Neural crest cell (in vitro differentiated cells): ENCODE data around the gene ELN. TPM values are rescaled to one million over a fixed set of nuclear protein-coding genes. Genes with fewer than 3 reads are reported as not detected.

Experiments
- DNase-seq: peaks from one replicate; pipeline ENCODE4 v3.0.0; 2021; ENCODE audit warnings: low read depth, mixed read lengths, low spot score
- H3K27ac Mint-ChIP-seq: one replicate; pipeline ENCODE4 v1.8.0; 2021; ENCODE audit warnings: mild to moderate bottlenecking, mixed read lengths; ENCODE audit not compliant: unreplicated experiment
- H3K27me3 Mint-ChIP-seq: 2 replicates; pipeline ENCODE4 v1.8.0; 2021; ENCODE audit warnings: low read depth, mild to moderate bottlenecking, mixed read lengths
- H3K36me3 Mint-ChIP-seq: 2 replicates; pipeline ENCODE4 v1.8.0; 2021; ENCODE audit warnings: low read depth, mild to moderate bottlenecking, mixed read lengths
- H3K4me1 Mint-ChIP-seq: 2 replicates; pipeline ENCODE4 v1.8.0; 2021; ENCODE audit warnings: mixed read lengths
- H3K4me3 Mint-ChIP-seq: one replicate; pipeline ENCODE4 v1.8.0; 2021; ENCODE audit warnings: mild to moderate bottlenecking, mixed read lengths
- H3K9me3 Mint-ChIP-seq: 2 replicates; pipeline ENCODE4 v1.8.0; 2021; ENCODE audit warnings: mixed read lengths
- CTCF ChIP-seq: fragments of 200-600 bp; sonication (generic); conservative IDR thresholded peaks from 2 replicates; pipeline ENCODE4 v1.5.0; 2021; ENCODE audit warnings: antibody characterized with exemption, mild to moderate bottlenecking
- total RNA-seq: library from RNA; stranded (reverse); gene quantifications from 2 replicates; pipeline ENCODE4 v1.2.1, GENCODE V29; 2021

The ELN gene
- total RNA-seq, 1 donor from 2014 or later: 1.0 TPM

GRCh38 chr7:74019149-74019548 lies 8.8 kb upstream of the ELN start:
- Mint-ChIP-seq H3K36me3 (no peaks in the 10 kb centered on the region), H3K27me3 (peaks cover 13% of the 10 kb centered on the region), H3K4me1 (peaks cover 17% of the 10 kb centered on the region), H3K9me3 (no peaks in the 10 kb centered on the region), H3K4me3 (no peak overlapping the region), H3K27ac (no peak overlapping the region)
- no peak for DNase-seq
- no peak for TF ChIP-seq CTCF

- no peaks in the 10 kb centered on the region for H3K36me3 Mint-ChIP-seq
- no peak for DNase-seq
Measured at GRCh38 chr7:74020390-74020789, 7.6 kb upstream of the ELN start.

GRCh38 chr7:74021546-74022320 lies 6.2 kb upstream of the ELN start:
- DNase-seq: no peak
- H3K27me3 Mint-ChIP-seq: peaks cover 33% of the 10 kb centered on the region
- no peak overlapping the region for H3K27ac Mint-ChIP-seq
- no peak overlapping the region for H3K4me3 Mint-ChIP-seq
- H3K9me3 Mint-ChIP-seq: no peaks in the 10 kb centered on the region
- H3K36me3 Mint-ChIP-seq: no peaks in the 10 kb centered on the region
- no peak for TF ChIP-seq CTCF
- peaks cover 20% of the 10 kb centered on the region for H3K4me1 Mint-ChIP-seq

More at GRCh38 chr7:74020390-74020789, 7.6 kb upstream of the ELN start:
- no peak overlapping the region for H3K4me3 Mint-ChIP-seq
- peaks cover 17% of the 10 kb centered on the region for H3K4me1 Mint-ChIP-seq
- H3K27ac Mint-ChIP-seq: peak overlapping the region; percentile 71
- no peaks in the 10 kb centered on the region for H3K9me3 Mint-ChIP-seq
- TF ChIP-seq CTCF: no peak
- peaks cover 22% of the 10 kb centered on the region for H3K27me3 Mint-ChIP-seq

GRCh38 chr7:74022507-74022906 lies 5.5 kb upstream of the ELN start:
- Mint-ChIP-seq H3K27ac (no peak overlapping the region), H3K27me3 (peaks cover 35% of the 10 kb centered on the region), H3K4me3 (no peak overlapping the region), H3K4me1 (peaks cover 21% of the 10 kb centered on the region), H3K9me3 (no peaks in the 10 kb centered on the region), H3K36me3 (no peaks in the 10 kb centered on the region)
- TF ChIP-seq CTCF: no peak
- DNase-seq: no peak

GRCh38 chr7:74023092-74023536 lies 4.9 kb upstream of the ELN start:
- H3K27ac Mint-ChIP-seq: no peak overlapping the region
- peak; percentile 15 for DNase-seq
- TF ChIP-seq CTCF: no peak
- no peaks in the 10 kb centered on the region for H3K9me3 Mint-ChIP-seq
- H3K4me1 Mint-ChIP-seq: peaks cover 21% of the 10 kb centered on the region
- H3K27me3 Mint-ChIP-seq: peaks cover 35% of the 10 kb centered on the region
- no peaks in the 10 kb centered on the region for H3K36me3 Mint-ChIP-seq
- H3K4me3 Mint-ChIP-seq: no peak overlapping the region
